Anterior cingulate cortex (tissue), 58 donors: ENCODE data around the gene PCDHGA10.
"Not testable (repeated sequence)": the region's sequence is repeated elsewhere in the genome, so short reads cannot be mapped to it uniquely, and the experiment has no call there.

Source experiments
- DNase-seq, 58 donors: peaks; one replicate each; lab custom pipeline; 2025; lab: John Stamatoyannopoulos, UW

The PCDHGA10 gene

DNA sequence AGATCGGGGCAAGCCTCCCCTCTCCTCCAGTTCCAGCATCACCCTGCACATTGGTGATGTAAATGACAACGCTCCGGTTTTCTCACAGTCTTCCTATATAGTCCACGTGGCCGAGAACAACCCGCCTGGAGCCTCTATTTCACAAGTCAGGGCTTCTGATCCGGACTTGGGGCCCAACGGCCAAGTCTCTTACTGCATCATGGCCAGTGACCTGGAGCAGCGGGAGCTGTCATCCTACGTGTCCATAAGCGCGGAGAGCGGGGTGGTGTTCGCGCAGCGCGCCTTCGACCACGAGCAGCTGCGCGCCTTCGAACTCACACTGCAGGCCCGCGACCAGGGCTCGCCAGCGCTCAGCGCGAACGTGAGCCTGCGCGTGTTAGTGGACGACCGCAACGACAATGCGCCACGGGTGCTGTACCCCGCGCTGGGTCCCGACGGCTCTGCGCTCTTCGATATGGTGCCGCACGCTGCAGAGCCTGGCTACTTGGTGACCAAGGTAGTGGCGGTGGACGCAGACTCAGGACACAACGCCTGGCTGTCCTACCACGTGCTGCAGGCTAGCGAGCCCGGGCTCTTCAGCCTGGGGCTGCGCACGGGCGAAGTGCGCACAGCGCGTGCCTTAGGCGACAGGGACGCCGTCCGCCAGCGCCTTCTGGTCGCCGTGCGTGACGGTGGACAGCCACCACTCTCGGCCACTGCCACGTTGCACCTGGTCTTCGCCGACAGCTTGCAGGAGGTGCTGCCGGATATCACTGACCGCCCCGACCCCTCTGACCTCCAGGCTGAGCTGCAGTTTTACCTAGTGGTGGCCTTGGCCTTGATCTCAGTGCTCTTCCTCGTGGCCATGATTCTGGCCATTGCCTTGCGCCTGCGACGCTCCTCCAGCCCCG lies 23.4 kb upstream of the PCDHGA10 start:
- DNase-seq = no peak

DNA sequence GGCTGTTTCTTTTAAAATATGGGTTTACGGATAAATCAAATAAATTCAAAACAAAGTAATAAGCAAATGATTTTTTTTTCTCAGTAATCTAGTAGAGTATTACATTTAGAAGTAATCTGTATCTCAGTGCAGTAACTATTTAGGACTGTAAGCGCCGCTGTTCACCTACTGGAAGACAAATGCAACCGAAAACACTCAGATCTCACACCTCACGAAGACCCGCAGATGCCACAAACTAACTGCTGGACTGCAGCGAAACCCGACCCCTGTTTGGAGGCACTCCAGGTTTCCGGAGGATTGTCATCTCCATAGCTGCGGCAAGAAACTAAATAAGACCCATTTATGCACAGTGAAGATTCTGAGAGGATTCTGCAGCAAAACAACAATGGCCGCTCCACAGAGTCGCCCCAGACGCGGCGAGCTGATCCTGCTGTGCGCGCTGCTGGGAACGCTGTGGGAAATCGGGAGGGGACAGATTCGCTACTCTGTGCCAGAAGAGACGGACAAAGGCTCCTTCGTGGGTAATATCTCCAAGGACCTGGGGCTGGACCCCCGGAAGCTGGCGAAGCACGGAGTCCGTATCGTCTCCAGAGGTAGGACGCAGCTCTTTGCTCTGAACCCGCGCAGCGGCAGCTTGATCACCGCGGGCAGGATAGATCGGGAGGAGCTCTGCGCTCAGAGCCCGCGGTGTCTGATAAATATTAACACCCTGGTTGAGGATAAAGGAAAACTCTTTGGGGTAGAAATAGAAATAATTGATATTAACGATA lies 20.2 kb upstream of the PCDHGA10 start, which contains the start of gene PCDHGA8:
Gene PCDHGA8 (plus strand): TSS at position 205 of the 770 bp plus-strand sequence. CDS start 181 bp downstream, at position 386.
- DNase-seq = no peak

DNA sequence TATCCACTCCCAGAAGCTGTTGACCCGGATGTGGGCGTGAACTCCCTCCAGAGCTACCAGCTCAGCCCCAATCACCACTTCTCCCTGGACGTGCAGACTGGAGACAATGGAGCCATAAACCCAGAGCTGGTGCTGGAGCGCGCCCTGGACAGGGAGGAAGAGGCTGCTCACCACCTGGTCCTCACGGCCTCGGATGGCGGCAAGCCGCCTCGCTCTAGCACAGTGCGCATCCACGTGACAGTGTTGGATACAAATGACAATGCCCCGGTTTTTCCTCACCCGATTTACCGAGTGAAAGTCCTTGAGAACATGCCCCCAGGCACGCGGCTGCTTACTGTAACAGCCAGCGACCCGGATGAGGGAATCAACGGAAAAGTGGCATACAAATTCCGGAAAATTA lies 19.5 kb upstream of the PCDHGA10 start:
- no peak for DNase-seq

DNA sequence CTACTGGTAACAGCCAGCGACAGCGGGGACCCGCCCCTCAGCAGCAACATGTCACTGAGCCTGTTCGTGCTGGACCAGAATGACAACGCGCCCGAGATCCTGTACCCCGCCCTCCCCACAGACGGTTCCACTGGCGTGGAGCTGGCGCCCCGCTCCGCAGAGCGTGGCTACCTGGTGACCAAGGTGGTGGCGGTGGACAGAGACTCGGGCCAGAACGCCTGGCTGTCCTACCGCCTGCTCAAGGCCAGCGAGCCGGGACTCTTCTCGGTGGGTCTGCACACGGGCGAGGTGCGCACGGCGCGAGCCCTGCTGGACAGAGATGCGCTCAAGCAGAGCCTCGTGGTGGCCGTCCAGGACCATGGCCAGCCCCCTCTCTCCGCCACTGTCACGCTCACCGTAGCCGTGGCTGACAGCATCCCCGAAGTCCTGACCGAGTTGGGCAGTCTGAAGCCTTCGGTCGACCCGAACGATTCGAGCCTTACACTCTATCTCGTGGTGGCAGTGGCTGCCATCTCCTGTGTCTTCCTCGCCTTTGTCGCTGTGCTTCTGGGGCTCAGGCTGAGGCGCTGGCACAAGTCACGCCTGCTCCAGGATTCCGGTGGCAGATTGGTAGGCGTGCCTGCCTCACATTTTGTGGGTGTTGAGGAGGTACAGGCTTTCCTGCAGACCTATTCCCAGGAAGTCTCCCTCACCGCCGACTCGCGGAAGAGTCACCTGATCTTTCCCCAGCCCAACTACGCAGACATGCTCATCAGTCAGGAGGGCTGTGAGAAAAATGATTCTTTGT lies 18.2 kb upstream of the PCDHGA10 start:
- DNase-seq = not testable (repeated sequence)

GRCh38 chr5:141397756-141398551 lies 14.8 kb upstream of the PCDHGA10 start, which contains the start of gene PCDHGB5:
Gene PCDHGB5, plus strand, starts transcription at chr5:141397947. Its CDS starts 181 bp downstream, at chr5:141398128.
- peak in 1 of 58 donors; percentile 10 for DNase-seq

GRCh38 chr5:141398608-141399007 lies 14.2 kb upstream of the PCDHGA10 start:
- no peak for DNase-seq

- no peak for DNase-seq
These were observed 13.1 kb upstream of the PCDHGA10 start for GRCh38 chr5:141399555-141400258.

GRCh38 chr5:141402553-141403243 lies 10.1 kb upstream of the PCDHGA10 start, which contains the start of gene PCDHGA9:
Gene PCDHGA9, plus strand, starts transcription at chr5:141402778. Its CDS starts 175 bp downstream, at chr5:141402953.
- peak in 2 of 58 donors; percentile 21 to 27 for DNase-seq

- DNase-seq = no peak
These were observed 9.4 kb upstream of the PCDHGA10 start for GRCh38 chr5:141403387-141403786.

DNA sequence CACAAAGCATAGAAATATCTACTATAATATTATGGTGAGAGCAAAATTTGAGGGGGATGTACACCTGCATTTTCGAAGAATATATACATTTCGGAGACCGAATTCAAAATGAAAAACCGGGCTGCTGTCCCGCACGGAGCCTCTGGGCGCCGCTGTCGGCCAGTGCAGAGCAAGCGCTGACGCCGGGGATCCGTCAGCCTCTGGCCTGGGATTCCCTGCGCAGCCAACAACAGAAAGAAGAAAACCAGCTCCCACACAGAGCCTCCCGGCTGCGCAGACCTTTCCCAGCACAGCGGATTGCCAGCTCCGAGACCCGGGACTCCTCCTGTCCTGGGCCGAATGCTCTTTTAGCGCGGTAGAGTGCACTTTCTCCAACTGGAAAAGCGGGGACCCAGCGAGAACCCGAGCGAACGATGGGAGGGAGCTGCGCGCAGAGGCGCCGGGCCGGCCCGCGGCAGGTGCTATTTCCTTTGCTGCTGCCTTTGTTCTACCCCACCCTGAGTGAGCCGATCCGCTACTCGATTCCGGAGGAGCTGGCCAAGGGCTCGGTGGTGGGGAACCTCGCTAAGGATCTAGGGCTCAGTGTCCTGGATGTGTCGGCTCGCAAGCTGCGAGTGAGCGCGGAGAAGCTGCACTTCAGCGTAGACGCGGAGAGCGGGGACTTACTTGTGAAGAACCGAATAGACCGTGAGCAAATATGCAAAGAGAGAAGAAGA lies 4.8 kb upstream of the PCDHGA10 start, which contains the start of gene PCDHGB6:
Gene PCDHGB6 (plus strand): TSS at position 232 of the 716 bp plus-strand sequence. CDS start 182 bp downstream, at position 414.
- not testable (repeated sequence) for DNase-seq

GRCh38 chr5:141409598-141410306 lies 3.0 kb upstream of the PCDHGA10 start:
- DNase-seq = no peak

- DNase-seq = no peak
These were observed 1.2 kb upstream of the PCDHGA10 start for GRCh38 chr5:141411575-141411974.

GRCh38 chr5:141413540-141414069 lies 818 bp downstream of the PCDHGA10 start:
- DNase-seq = no peak

DNA sequence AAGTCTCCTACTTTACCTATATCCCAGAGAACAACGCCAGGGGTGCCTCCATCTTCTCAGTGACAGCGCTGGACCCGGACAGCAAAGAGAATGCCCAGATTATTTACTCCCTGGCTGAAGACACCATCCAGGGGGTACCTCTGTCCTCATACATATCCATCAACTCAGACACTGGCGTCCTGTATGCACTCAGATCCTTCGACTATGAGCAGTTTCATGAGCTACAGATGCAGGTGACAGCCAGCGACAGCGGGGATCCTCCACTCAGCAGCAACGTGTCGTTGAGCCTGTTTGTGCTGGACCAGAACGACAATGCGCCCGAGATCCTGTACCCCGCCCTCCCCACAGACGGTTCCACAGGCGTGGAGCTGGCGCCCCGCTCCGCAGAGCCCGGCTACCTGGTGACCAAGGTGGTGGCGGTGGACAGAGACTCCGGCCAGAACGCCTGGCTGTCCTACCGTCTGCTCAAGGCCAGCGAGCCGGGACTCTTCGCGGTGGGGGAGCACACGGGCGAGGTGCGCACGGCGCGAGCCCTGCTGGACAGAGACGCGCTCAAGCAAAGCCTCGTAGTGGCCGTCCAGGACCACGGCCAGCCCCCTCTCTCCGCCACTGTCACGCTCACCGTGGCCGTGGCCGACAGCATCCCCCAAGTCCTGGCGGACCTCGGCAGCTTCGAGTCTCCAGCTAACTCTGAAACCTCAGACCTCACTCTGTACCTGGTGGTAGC lies 1.9 kb downstream of the PCDHGA10 start:
- not testable (repeated sequence) for DNase-seq

DNA sequence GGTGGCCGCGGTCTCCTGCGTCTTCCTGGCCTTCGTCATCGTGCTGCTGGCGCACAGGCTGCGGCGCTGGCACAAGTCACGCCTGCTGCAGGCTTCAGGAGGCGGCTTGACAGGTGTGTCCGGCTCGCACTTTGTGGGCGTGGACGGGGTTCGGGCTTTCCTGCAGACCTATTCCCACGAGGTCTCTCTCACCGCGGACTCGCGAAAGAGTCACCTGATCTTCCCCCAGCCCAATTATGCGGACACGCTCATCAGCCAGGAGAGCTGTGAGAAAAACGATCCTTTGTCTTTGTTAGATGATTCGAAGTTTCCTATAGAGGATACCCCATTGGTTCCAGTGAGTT lies 2.5 kb downstream of the PCDHGA10 start:
- DNase-seq = not testable (repeated sequence)
